K562 (cell line): ENCODE data around the gene CPTP. TPM values are rescaled to one million over a fixed set of nuclear protein-coding genes. Genes with fewer than 3 reads are reported as not detected.

Experiments used
- CGGBP1 ChIP-seq: fragments of 250-450 bp; sonication (Bioruptor Pico); IDR thresholded peaks from 2 replicates; pipeline ENCODE4 v1.9.0; 2021; ENCODE audit warnings: mild to moderate bottlenecking
- E2F1 ChIP-seq: sonication (generic); formaldehyde crosslinking; IDR thresholded peaks from 2 replicates; pipeline ENCODE4 v1.8.1; 2023; ENCODE audit warnings: mild to moderate bottlenecking, missing genetic modification reagents, moderate library complexity
- E2F3 ChIP-seq: fragments of 250-450 bp; sonication (Bioruptor Pico); IDR thresholded peaks from 2 replicates; pipeline ENCODE4 v1.4.0; 2020; ENCODE audit warnings: mild to moderate bottlenecking
- ERF ChIP-seq: fragments of 450-650 bp; formaldehyde crosslinking; IDR thresholded peaks from 2 replicates; pipeline ENCODE4 v1.4.0; 2020; ENCODE audit warnings: mild to moderate bottlenecking, mixed read lengths
- HCFC1 ChIP-seq: IDR thresholded peaks from 2 replicates; pipeline ENCODE4 v1.6.1; 2012; ENCODE audit warnings: low read depth, low read length, improper control_type of control experiment
- KDM1A ChIP-seq, 2 experiments: fragments of 450-650 bp; IDR thresholded peaks; 2 replicates each; pipeline ENCODE4 v1.6.1; 2016; ENCODE audit warnings: mild to moderate bottlenecking in 2 of 2
- SRF ChIP-seq, 2 experiments: fragments of 250-450, 450-650 bp in 1 of 2; sonication (Bioruptor Pico) in 1 of 2; sonication (generic) in 1 of 2; formaldehyde crosslinking; IDR thresholded peaks; 2 replicates each; pipeline versions ENCODE4 v1.5.0 to v1.5.1; 2020 to 2022; ENCODE audit warnings: mild to moderate bottlenecking in 1 of 2, missing genetic modification reagents in 1 of 2
- THAP7 ChIP-seq: fragments of 250-450 bp; sonication (Bioruptor Pico); IDR thresholded peaks from 2 replicates; pipeline ENCODE4 v1.5.0; 2021
- TSC22D4 ChIP-seq: fragments of 450-650 bp; IDR thresholded peaks from 2 replicates; pipeline ENCODE4 v1.6.1; 2016; ENCODE audit warnings: missing genetic modification characterization, missing biosample characterization, control low read depth
- ZBTB33 ChIP-seq: sonication (generic); formaldehyde crosslinking; IDR thresholded peaks from 2 replicates; pipeline ENCODE4 v1.8.1; 2023; ENCODE audit warnings: mild to moderate bottlenecking, missing genetic modification reagents
- ZNF253 ChIP-seq: fragments of 250-450 bp; sonication (Bioruptor Pico); conservative IDR thresholded peaks from 2 replicates; pipeline ENCODE4 v1.6.1; 2021; ENCODE audit warnings: mild to moderate bottlenecking
- ZNF318 ChIP-seq, 2 experiments: fragments of 450-650 bp; IDR thresholded peaks; 2 replicates each; pipeline ENCODE4 v1.6.1; 2016; ENCODE audit warnings: mild to moderate bottlenecking in 2 of 2, borderline replicate concordance in 1 of 2, low read depth in 1 of 2, moderate library complexity in 1 of 2
- polyA plus RNA-seq, 8 experiments: library from polyadenylated mRNA; depleted of rRNA in 4 of 8; stranded (reverse) in 5 of 8; unstranded in 3 of 8; fragments of >200 nt; fragmentation: Nextera tagmentation in 2 of 8; fragmentation: Illumina TruSeq in 1 of 8; extraction: Ambion mirVana in 2 of 8; extraction: Trizol in 1 of 8; gene quantifications; 2 replicates each; pipeline versions ENCODE4 v1.2.1 to v1.2.3, GENCODE V29; 2011 to 2014; ENCODE audit warnings: inconsistent platforms in 1 of 8, missing spikeins in 1 of 8
- total RNA-seq, 7 experiments: library from RNA; depleted of rRNA in 6 of 7; stranded (reverse); fragments of >200 nt in 6 of 7; fragmentation: Illumina TruSeq in 2 of 7; extraction: Trizol in 2 of 7; gene quantifications; 2 replicates each; pipeline versions ENCODE4 v1.2.1 to v1.2.3, GENCODE V29; 2011 to 2021; ENCODE audit warnings: low replicate concordance in 1 of 7

CPTP gene
- total and polyA plus RNA-seq, 9 of the 15 experiments (the other 6 are each of a cell fraction or from before 2014, with no cell fraction given), result 0.11 to 25.8 (median 3.5) TPM

GRCh38 chr1:1307923-1308755 lies 16.5 kb upstream of the CPTP start, which contains the start of the genes ACAP3 and PUSL1 (continued):
- TF ChIP-seq SRF (CRISPR knock-in tag; IDR thresholded peaks at IDR 0.05) (peak in 1 of 2 experiments; percentile 33; a peak in 1 of 4 replicates), KDM1A (IDR thresholded peaks at IDR 0.05) (no peak), ZNF318 (IDR thresholded peaks at IDR 0.05; ENCODE audit: borderline replicate concordance in 1 of 2, low read depth in 1 of 2) (no peak), ERF (CRISPR knock-in tag) (no peak), CGGBP1 (CRISPR knock-in tag) (peak; percentile 74; the same call in 1 of the 2 replicates), THAP7 (CRISPR knock-in tag) (no peak), ZBTB33 (CRISPR knock-in tag) (peak; percentile 72), E2F1 (CRISPR knock-in tag) (peak; percentile 93), HCFC1 (peak; percentile 42; the same call in 1 of the 2 replicates), E2F3 (peak; percentile 58; the same call in 1 of the 2 replicates), ZNF253 (no peak), TSC22D4 (tag) (no peak)
